C4-2B (cell line): ENCODE data around the gene CAPN11.

Experiments used
- CTCF ChIP-seq: fragments of 450-650 bp; conservative IDR thresholded peaks from 2 replicates; pipeline ENCODE4 v1.5.1; 2017; ENCODE audit warnings: mild to moderate bottlenecking
- ZFX ChIP-seq: fragments of 450-650 bp; IDR thresholded peaks from 2 replicates; pipeline ENCODE4 v1.6.1; 2017

DNA sequence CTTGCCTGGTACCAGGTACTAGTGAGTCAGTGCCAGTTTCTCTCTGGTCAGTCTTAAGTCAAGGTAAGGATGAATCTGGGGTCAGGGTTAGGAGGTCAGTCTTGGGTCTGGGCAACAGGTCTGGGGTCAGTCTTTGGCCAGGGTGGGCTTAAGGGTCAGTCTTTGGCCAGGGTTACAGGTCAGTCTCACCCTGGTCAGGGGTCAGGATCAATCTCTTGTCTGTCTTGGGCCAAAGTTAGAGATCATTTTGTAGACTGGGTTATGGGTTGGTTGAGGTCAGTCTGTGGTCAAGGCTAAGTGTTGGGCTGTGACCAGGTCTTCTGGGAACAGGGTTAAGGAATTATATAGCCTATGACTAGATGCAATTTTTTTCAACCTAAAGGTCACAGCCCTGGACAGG, 12.8 kb upstream of the CAPN11 start:
- TF ChIP-seq CTCF (no peak), ZFX (no peak)
